ENCODE measurements around the gene RNF123.

GRCh38 chr3:49721596-49721895, 32.2 kb downstream of the RNF123 start:
- no peak for TF ChIP-seq CTCF (IDR thresholded peaks at IDR 0.05)
- TF ChIP-seq POLR2A (IDR thresholded peaks at IDR 0.05): no peak
- no peak for TF ChIP-seq EP300 (IDR thresholded peaks at IDR 0.05; ENCODE audit: low read depth)

Data from transverse colon (tissue), 3 donors.